ENCODE data around the gene HTR6. TPM values are rescaled to one million over a fixed set of nuclear protein-coding genes. Genes with fewer than 3 reads are reported as not detected.

The HTR6 gene
- total RNA-seq, 1 experiment from 2014 or later: 0.37 TPM

- WGBS (ENCODE audit: extremely low coverage, insufficient read length, low lambda C conversion rate): no CpG with 5 or more reads among the region's 90 CpGs
- TF ChIP-seq CTCF (conservative IDR thresholded peaks at IDR 0.05): no peak
- no peak within 1 kb of the TSS for H3K23ac ChIP-seq (ENCODE audit: insufficient read length, low read depth, low read length)
- H2BK12ac ChIP-seq (ENCODE audit: insufficient read length, low read depth, low read length): no peak within 1 kb of the TSS
- no peak within 1 kb of the TSS for H4K5ac ChIP-seq (ENCODE audit: insufficient read length, low read depth, low read length)
- no peaks in the 10 kb centered on the region for H4K20me1 ChIP-seq (ENCODE audit: control insufficient read depth, insufficient read depth, insufficient read length)
- H2BK15ac ChIP-seq (ENCODE audit: low read depth, low read length): no peak within 1 kb of the TSS
- no peak for DNase-seq
- peaks cover 19 to 32% of the 10 kb centered on the region in 2 experiments for H3K4me1 Mint-ChIP-seq
- no peaks in the 10 kb centered on the region for H3K79me2 ChIP-seq (ENCODE audit: insufficient read depth, low read length)
- peaks cover 19% of the 10 kb centered on the region for H3K23me2 ChIP-seq (ENCODE audit: insufficient read length, low read depth, low read length, poor library complexity, severe bottlenecking)
- H4K8ac ChIP-seq (replicated peaks; ENCODE audit: insufficient read length, low read depth, low read length): no peak within 1 kb of the TSS
- no peak within 1 kb of the TSS for H2AK5ac ChIP-seq (ENCODE audit: insufficient read length, low read length)
- peak within 1 kb of the TSS; percentile 58; the same call in 1 of the 2 replicates for H3K14ac ChIP-seq (ENCODE audit: insufficient read depth, low read length)
- H3K27ac ChIP-seq (ENCODE audit: insufficient read length, low read depth, low read length): no peak within 1 kb of the TSS
- no peak within 1 kb of the TSS for H3T11ph ChIP-seq (ENCODE audit: low read length)
- H2BK5ac ChIP-seq (ENCODE audit: insufficient read length, low read length): no peak within 1 kb of the TSS
- peak within 1 kb of the TSS in 1 of 3 experiments; percentile 70; a peak in 1 of 7 replicates for H3K27ac Mint-ChIP-seq
- H2AFZ ChIP-seq (ENCODE audit: low read length): no peak within 1 kb of the TSS
- H3K27me3 ChIP-seq (ENCODE audit: insufficient read depth, low read length): peaks cover 17% of the 10 kb centered on the region; the same call in 1 of the 2 replicates
- H3K27me3 Mint-ChIP-seq (ENCODE audit: low read depth): peaks cover 60% of the 10 kb centered on the region
- H3K9me3 Mint-ChIP-seq: peaks cover 0 to 3% of the 10 kb centered on the region in 2 experiments; a peak in 1 of 5 replicates
- no peak within 1 kb of the TSS for H4K91ac ChIP-seq (ENCODE audit: insufficient read length, low read depth, low read length)
- no peak within 1 kb of the TSS for H3K4ac ChIP-seq (ENCODE audit: low read depth, low read length)
- peak within 1 kb of the TSS; percentile 44 for H3K9ac ChIP-seq (ENCODE audit: extremely low read depth, insufficient read length, low read length)
- H3K18ac ChIP-seq (ENCODE audit: insufficient read length, low read depth, low read length): no peak within 1 kb of the TSS
- H3K56ac ChIP-seq (ENCODE audit: insufficient read length, low read depth, low read length): no peak within 1 kb of the TSS
- H3K4me3 Mint-ChIP-seq: peak within 1 kb of the TSS; percentile 82 to 97
- no peaks in the 10 kb centered on the region for H3K9me3 ChIP-seq (ENCODE audit: control insufficient read depth, low read depth, low read length)
- H3K79me1 ChIP-seq (ENCODE audit: insufficient read depth, low read depth, low read length, poor library complexity, severe bottlenecking): no peaks in the 10 kb centered on the region
- H2BK120ac ChIP-seq (ENCODE audit: low read depth, low read length, poor library complexity, severe bottlenecking): no peak within 1 kb of the TSS
- no peak within 1 kb of the TSS for H2BK20ac ChIP-seq (ENCODE audit: low read depth, low read length, poor library complexity, severe bottlenecking)
- peak within 1 kb of the TSS; percentile 58 for H3K4me2 ChIP-seq (ENCODE audit: insufficient read depth, insufficient read length, low read length)
- H3K36me3 Mint-ChIP-seq (ENCODE audit: insufficient read depth in 1 of 3, low read depth in 3 of 3): no peaks in the 10 kb centered on the region; a peak in 2 of 7 replicates
- no peaks in the 10 kb centered on the region; the same call in 1 of the 2 replicates for H3K4me1 ChIP-seq (ENCODE audit: insufficient read depth, low read length)
Observed at GRCh38 chr1:19643602-19644394, 20.9 kb upstream of the HTR6 start, which contains the start of gene NBL1. Gene NBL1 (plus strand): TSS chr1:19644311. CDS start chr1:19655031, 10,720 bp downstream.
